Hepatocyte (in vitro differentiated cells): Measurements from ENCODE around the gene ATP13A3. TPM values are rescaled to one million over a fixed set of nuclear protein-coding genes. Genes with fewer than 3 reads are reported as not detected.

Experiments used
- DNase-seq: peaks from one replicate; pipeline ENCODE4 v3.0.0-alpha.2; 2016; ENCODE audit warnings: low spot score
- H2AFZ ChIP-seq: fragments of 200-600 bp; sonication (generic); 2 replicates; pipeline ENCODE4 v1.6.0; 2016; ENCODE audit warnings: antibody characterized with exemption, mild to moderate bottlenecking
- H3K27ac ChIP-seq: fragments of 200-600 bp; sonication (generic); 2 replicates; pipeline ENCODE4 v1.5.1; 2016; ENCODE audit warnings: mild to moderate bottlenecking
- H3K27me3 ChIP-seq: fragments of 200-600 bp; sonication (generic); 2 replicates; pipeline ENCODE4 v1.6.1; 2016
- H3K36me3 ChIP-seq: fragments of 200-600 bp; sonication (generic); replicated peaks from 2 replicates; pipeline ENCODE4 v1.5.1; 2016; ENCODE audit warnings: low read depth; ENCODE audit not compliant: insufficient read depth
- H3K4me1 ChIP-seq: fragments of 200-600 bp; sonication (generic); 2 replicates; pipeline ENCODE4 v1.5.1; 2016; ENCODE audit warnings: mild to moderate bottlenecking, moderate library complexity; ENCODE audit not compliant: insufficient read depth
- H3K4me2 ChIP-seq: fragments of 200-600 bp; sonication (generic); 2 replicates; pipeline ENCODE4 v1.6.0; 2016
- H3K4me3 ChIP-seq: fragments of 200-600 bp; sonication (generic); 2 replicates; pipeline ENCODE4 v1.5.1; 2016; ENCODE audit warnings: mild to moderate bottlenecking
- H3K79me2 ChIP-seq: fragments of 200-600 bp; sonication (generic); 2 replicates; pipeline ENCODE4 v1.6.0; 2017; ENCODE audit warnings: mild to moderate bottlenecking
- H3K9me2 ChIP-seq: fragments of 200-600 bp; sonication (generic); replicated peaks from 2 replicates; pipeline ENCODE4 v1.6.0; 2017; ENCODE audit warnings: mild to moderate bottlenecking; ENCODE audit not compliant: insufficient read depth
- H3K9me3 ChIP-seq: fragments of 200-600 bp; sonication (generic); 2 replicates; pipeline ENCODE4 v1.5.1; 2016; ENCODE audit warnings: low read depth, mild to moderate bottlenecking
- H4K20me1 ChIP-seq: fragments of 200-600 bp; sonication (generic); 2 replicates; pipeline ENCODE4 v1.6.0; 2016; ENCODE audit warnings: mild to moderate bottlenecking; ENCODE audit not compliant: insufficient read depth, poor library complexity, severe bottlenecking
- EZH2 ChIP-seq: fragments of 200-600 bp; sonication (generic); IDR thresholded peaks from 2 replicates; pipeline ENCODE4 v1.6.1; 2016; ENCODE audit warnings: antibody characterized with exemption, mild to moderate bottlenecking, borderline replicate concordance
- EZH2phosphoT487 ChIP-seq: fragments of 200-600 bp; sonication (generic); IDR thresholded peaks from one replicate; pipeline ENCODE4 v1.6.1; 2018; ENCODE audit warnings: antibody characterized with exemption, mild to moderate bottlenecking, low read depth, moderate library complexity; ENCODE audit not compliant: unreplicated experiment, severe bottlenecking
- WGBS: methylation state at CpG from one replicate; pipeline ENCODE4 v1.1.6; 2016; ENCODE audit warnings: low lambda C conversion rate; ENCODE audit errors: missing lambda C conversion rate; 5-methylcytosine and 5-hydroxymethylcytosine counted together
- polyA plus RNA-seq: library from polyadenylated mRNA; unstranded; fragments of >200 nt; fragmentation: Nextera tagmentation; extraction: Ambion mirVana; gene quantifications from 2 replicates; pipeline ENCODE4 v1.2.1, GENCODE V29; 2016
- total RNA-seq: library from RNA; depleted of rRNA; stranded (reverse); fragments of >200 nt; gene quantifications from 2 replicates; pipeline ENCODE4 v1.2.3, GENCODE V29; 2014
- TF ChIP-seq, protein P1 (sequence below): fragments of 200-600 bp; sonication (generic); IDR thresholded peaks from 2 replicates; pipeline ENCODE4 v1.5.1; 2016; ENCODE audit warnings: antibody characterized with exemption, mild to moderate bottlenecking; ENCODE audit not compliant: poor library complexity

The ATP13A3 gene
- total and polyA plus RNA-seq, 2 experiments from 2014 or later, result 18.3 to 131 TPM

DNA sequence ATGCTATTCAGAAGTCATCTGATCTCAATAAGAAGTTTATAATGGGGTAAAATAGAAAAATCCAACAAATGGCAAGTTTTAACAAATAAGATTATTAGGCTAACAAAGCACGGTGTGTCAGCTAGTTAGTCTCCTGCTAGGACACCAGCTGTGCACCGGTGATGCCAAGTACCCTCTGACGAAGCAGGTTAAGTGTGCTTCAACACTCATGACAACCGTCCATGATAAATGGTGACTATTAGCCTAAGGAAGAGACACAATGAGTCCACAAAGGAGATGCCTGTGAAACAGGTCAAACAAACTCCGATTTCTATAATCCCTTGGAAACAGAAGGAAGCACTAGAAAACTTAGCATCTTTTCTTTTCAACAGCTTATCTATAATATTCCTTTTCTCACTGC is 36.5 kb downstream of the ATP13A3 start:
- H4K20me1 ChIP-seq, result no peaks in the 10 kb centered on the region
- TF ChIP-seq EZH2phosphoT487 (no peak), EZH2 (no peak)
- H3K4me1 ChIP-seq, result no peaks in the 10 kb centered on the region
- H3K4me3 ChIP-seq, result no peak overlapping the region
- H3K4me2 ChIP-seq, result no peak overlapping the region
- no peaks in the 10 kb centered on the region for H3K27me3 ChIP-seq
- no peaks in the 10 kb centered on the region for H3K9me3 ChIP-seq
- no peak overlapping the region for H3K27ac ChIP-seq
- H3K79me2 ChIP-seq, result no peaks in the 10 kb centered on the region
- no peaks in the 10 kb centered on the region for H3K9me2 ChIP-seq
- no peak for DNase-seq
- no peaks in the 10 kb centered on the region for H3K36me3 ChIP-seq
- H2AFZ ChIP-seq, result no peak overlapping the region
- WGBS, result 94% methylated on average over 5 of the region's 5 CpGs

DNA sequence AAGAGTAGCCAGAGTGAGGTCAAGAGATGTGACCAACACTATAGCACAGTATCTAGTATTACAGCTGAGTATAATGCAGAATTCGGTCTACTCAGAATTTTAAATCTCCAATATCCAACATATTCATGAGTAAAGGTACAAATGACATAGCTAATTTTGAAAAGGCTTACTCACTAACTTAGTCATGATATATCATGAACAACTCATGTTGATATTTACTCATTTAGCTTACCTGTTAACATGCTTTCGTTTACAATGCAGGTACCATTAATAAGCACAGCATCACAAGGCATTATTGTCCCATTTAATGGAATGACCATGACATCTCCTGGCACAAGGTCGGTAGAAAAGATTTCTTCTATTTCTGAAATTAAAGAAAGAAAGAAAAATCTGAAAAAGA is 36.9 kb downstream of the ATP13A3 start:
- no peak overlapping the region for H2AFZ ChIP-seq
- no peak overlapping the region for H3K4me2 ChIP-seq
- H3K4me1 ChIP-seq, result no peaks in the 10 kb centered on the region
- H3K9me2 ChIP-seq, result no peaks in the 10 kb centered on the region
- 97% methylated on average over 3 of the region's 3 CpGs for WGBS
- H3K27ac ChIP-seq, result no peak overlapping the region
- no peaks in the 10 kb centered on the region for H3K27me3 ChIP-seq
- no peaks in the 10 kb centered on the region for H3K36me3 ChIP-seq
- H4K20me1 ChIP-seq, result no peaks in the 10 kb centered on the region
- no peaks in the 10 kb centered on the region for H3K9me3 ChIP-seq
- no peaks in the 10 kb centered on the region for H3K79me2 ChIP-seq
- no peak overlapping the region for H3K4me3 ChIP-seq
- TF ChIP-seq EZH2phosphoT487 (no peak), EZH2 (no peak)
- TF ChIP-seq, protein P1, sequence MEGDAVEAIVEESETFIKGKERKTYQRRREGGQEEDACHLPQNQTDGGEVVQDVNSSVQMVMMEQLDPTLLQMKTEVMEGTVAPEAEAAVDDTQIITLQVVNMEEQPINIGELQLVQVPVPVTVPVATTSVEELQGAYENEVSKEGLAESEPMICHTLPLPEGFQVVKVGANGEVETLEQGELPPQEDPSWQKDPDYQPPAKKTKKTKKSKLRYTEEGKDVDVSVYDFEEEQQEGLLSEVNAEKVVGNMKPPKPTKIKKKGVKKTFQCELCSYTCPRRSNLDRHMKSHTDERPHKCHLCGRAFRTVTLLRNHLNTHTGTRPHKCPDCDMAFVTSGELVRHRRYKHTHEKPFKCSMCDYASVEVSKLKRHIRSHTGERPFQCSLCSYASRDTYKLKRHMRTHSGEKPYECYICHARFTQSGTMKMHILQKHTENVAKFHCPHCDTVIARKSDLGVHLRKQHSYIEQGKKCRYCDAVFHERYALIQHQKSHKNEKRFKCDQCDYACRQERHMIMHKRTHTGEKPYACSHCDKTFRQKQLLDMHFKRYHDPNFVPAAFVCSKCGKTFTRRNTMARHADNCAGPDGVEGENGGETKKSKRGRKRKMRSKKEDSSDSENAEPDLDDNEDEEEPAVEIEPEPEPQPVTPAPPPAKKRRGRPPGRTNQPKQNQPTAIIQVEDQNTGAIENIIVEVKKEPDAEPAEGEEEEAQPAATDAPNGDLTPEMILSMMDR, result no peak
- DNase-seq, result no peak

DNA sequence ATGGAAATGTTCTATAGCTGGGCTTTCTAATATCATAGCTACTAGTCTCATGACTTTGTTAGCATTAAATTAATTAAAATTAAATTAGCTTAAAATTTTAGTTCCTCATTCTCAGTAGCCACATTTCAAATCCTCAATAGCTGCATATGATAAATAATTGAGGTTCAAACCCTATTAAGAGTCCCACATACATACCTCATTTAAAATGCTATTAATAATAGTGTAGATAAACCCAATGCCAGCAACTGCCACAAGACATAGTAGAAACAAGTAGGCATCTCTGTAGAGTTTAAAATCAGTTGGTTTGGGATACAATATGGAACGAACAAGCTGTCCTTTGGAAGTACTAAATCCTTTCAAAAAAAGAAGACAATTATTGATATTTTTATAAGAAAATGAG is 39.1 kb downstream of the ATP13A3 start:
- H3K36me3 ChIP-seq, result no peaks in the 10 kb centered on the region
- no peak overlapping the region for H3K4me3 ChIP-seq
- no peak overlapping the region for H2AFZ ChIP-seq
- no peak for DNase-seq
- H3K27ac ChIP-seq, result no peak overlapping the region
- TF ChIP-seq EZH2 (no peak), EZH2phosphoT487 (no peak)
- TF ChIP-seq, protein P1, result no peak
- WGBS, result 96% methylated on average over 1 of the region's 1 CpG
- H3K9me2 ChIP-seq, result no peaks in the 10 kb centered on the region
- H3K4me1 ChIP-seq, result no peaks in the 10 kb centered on the region
- no peaks in the 10 kb centered on the region for H3K27me3 ChIP-seq
- H3K4me2 ChIP-seq, result no peak overlapping the region
- no peaks in the 10 kb centered on the region for H4K20me1 ChIP-seq
- no peaks in the 10 kb centered on the region for H3K9me3 ChIP-seq
- no peaks in the 10 kb centered on the region for H3K79me2 ChIP-seq

DNA sequence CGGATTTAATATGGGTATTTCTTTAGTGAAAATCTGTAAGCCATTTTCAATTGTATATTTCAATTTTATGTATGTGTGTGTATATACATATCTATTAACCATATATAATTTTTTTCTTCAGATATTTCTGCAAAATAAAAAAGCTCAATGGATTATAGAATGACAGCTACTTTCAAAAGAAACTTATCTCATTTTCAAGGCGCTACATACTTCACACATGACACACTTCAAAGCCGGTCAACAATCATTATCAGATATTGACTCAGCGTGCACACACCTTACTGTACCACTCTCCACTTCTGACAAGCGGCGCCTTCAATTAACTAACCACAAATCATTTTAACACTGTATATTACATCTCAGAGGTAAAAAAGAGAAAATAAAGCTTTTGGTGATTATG is 39.6 kb downstream of the ATP13A3 start:
- no peak overlapping the region for H3K4me3 ChIP-seq
- H3K27me3 ChIP-seq, result no peaks in the 10 kb centered on the region
- DNase-seq, result peak; percentile 46
- no peaks in the 10 kb centered on the region for H3K4me1 ChIP-seq
- no peaks in the 10 kb centered on the region for H3K9me3 ChIP-seq
- H4K20me1 ChIP-seq, result no peaks in the 10 kb centered on the region
- H3K79me2 ChIP-seq, result no peaks in the 10 kb centered on the region
- WGBS, result 59% methylated on average over 6 of the region's 6 CpGs
- no peak overlapping the region for H2AFZ ChIP-seq
- H3K4me2 ChIP-seq, result no peak overlapping the region
- no peaks in the 10 kb centered on the region for H3K9me2 ChIP-seq
- no peaks in the 10 kb centered on the region for H3K36me3 ChIP-seq
- no peak overlapping the region for H3K27ac ChIP-seq
- TF ChIP-seq, protein P1, result no peak
- TF ChIP-seq EZH2, result no peak
